GM19238 (cell line): ENCODE data around the gene TNFRSF13B.
"Not testable (repeated sequence)": the region's sequence is repeated elsewhere in the genome, so short reads cannot be mapped to it uniquely, and the experiment has no call there.

Experiments used
- DNase-seq: peaks from one replicate; pipeline ENCODE4 v3.0.0; 2011; ENCODE audit warnings: low spot score; ENCODE audit not compliant: insufficient read length

TNFRSF13B gene

DNA sequence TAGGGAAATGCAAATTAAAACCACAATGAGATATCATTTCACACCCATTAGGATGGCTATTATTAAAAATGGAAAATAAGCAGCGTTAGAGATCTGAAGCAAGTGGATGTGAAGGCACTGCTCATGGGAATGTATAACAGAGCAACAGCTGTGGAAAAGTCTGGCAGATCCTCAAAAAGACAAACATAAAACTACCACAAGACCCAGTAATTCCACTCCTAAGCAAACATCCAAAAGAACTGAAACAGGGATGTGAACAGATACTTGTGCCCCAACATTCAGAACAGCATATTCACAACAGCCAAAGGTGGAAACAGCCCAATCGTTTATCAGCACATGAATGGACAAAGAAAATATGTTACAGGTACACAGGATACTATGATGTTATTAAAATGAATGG is 10.9 kb downstream of the TNFRSF13B start:
- not testable (repeated sequence) for DNase-seq

- not testable (repeated sequence) for DNase-seq
These were observed 16.9 kb downstream of the TNFRSF13B start for GRCh38 chr17:16955011-16955410.

GRCh38 chr17:16954521-16954920 is 17.4 kb downstream of the TNFRSF13B start:
- no peak for DNase-seq

GRCh38 chr17:16953841-16954240 is 18.1 kb downstream of the TNFRSF13B start:
- no peak for DNase-seq

DNA sequence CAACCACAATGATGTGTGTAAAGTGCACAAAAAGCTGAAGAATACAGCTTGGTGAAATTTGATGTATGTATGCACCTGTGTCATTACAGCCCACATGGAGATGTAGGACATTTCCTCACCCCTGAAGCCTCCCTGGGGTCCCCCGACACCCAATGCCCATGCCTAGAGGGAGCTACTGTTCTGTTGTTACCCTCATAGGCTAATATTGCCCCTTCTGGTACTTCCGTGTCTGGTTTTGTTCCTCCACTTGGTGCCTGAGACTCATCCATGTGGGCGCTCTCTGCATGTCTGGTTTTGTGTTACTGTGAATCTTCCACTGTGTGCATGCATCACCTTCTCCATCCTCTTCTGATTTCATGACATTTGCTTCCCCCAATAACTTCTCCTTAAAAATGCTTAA is 18.6 kb downstream of the TNFRSF13B start:
- no peak for DNase-seq

DNA sequence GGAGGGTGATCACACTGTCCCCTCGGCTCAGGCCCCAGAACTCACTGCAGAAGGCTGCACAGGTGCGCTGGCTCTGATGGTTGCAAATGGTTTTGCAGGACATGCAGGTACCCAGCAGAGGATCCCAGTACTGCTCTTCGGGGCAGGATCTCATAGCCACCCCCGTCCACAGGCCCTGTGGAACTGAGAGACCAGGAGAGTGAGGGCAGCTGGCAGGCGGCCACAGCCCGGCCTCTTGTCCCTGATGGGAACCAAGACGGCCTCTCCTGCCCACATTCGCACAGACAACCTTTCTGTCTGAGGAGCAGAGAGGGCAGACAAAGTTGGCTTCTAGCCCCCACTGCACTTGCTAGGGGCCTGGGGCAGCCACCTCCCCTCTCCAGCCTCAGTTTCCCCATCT is 19.5 kb downstream of the TNFRSF13B start:
- DNase-seq: no peak

GRCh38 chr17:16950488-16950887 is 21.4 kb downstream of the TNFRSF13B start:
- no peak for DNase-seq

DNA sequence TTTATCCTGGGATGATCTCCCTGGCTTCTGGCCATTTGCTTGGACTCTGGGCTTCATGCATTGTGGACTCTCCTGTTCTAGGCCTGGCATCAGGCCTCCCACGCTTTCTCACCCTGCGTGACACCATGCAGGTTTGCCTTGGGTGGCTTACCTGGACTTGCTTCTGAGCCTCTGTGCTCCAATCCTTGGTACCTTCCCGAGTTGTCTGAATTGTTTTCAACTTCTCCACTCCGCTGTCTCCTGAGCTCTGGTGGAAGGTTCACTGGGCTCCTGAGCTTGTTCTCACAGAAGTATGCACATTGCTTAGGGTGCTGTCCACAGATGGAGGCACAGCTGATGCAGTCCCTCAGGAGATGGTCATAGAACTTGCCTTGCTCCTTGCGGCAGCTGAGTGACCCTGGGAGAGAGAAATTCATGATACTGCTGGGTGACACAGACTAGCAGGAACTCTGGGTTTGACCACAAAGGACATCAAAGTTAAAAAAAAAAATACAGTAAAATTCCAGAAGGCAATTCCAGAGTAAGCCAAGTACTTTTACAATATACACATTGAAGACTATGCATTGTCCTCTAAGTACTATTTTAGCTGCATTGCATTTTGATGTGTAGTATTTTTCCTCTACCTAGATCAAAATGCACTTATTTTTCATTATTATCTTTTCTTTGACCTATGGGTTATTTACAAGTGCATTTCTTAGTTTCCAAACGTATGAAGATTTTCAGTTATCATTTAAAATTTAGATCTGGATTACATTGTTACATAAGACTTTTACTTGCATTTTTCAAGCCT is 23.1 kb downstream of the TNFRSF13B start:
- DNase-seq: no peak

GRCh38 chr17:16947470-16947869 is 24.4 kb downstream of the TNFRSF13B start:
- DNase-seq: no peak

- no peak for DNase-seq
These were observed 26.2 kb downstream of the TNFRSF13B start for GRCh38 chr17:16945663-16946218.

DNA sequence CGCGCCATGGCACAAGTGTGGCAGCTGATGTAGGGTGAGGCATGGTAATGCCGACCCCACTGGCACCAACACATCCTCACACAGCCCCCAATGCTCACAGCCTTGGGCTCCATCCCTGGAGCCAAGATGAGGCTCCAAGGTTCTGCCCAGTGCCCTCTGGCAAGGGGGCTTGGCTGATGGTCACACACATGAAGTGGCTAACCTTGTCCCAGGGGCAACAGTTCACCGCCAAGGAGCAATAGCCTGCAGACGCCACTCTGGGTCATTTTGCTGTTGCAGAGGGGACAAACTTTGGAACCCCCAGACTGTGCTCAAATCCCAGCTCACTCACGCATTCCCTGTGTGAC is 26.8 kb downstream of the TNFRSF13B start:
- no peak for DNase-seq

GRCh38 chr17:16944334-16945135 is 27.4 kb downstream of the TNFRSF13B start:
- no peak for DNase-seq

GRCh38 chr17:16943541-16944333 is 28.2 kb downstream of the TNFRSF13B start:
- DNase-seq: no peak

GRCh38 chr17:16943032-16943352 is 28.9 kb downstream of the TNFRSF13B start:
- no peak for DNase-seq

DNA sequence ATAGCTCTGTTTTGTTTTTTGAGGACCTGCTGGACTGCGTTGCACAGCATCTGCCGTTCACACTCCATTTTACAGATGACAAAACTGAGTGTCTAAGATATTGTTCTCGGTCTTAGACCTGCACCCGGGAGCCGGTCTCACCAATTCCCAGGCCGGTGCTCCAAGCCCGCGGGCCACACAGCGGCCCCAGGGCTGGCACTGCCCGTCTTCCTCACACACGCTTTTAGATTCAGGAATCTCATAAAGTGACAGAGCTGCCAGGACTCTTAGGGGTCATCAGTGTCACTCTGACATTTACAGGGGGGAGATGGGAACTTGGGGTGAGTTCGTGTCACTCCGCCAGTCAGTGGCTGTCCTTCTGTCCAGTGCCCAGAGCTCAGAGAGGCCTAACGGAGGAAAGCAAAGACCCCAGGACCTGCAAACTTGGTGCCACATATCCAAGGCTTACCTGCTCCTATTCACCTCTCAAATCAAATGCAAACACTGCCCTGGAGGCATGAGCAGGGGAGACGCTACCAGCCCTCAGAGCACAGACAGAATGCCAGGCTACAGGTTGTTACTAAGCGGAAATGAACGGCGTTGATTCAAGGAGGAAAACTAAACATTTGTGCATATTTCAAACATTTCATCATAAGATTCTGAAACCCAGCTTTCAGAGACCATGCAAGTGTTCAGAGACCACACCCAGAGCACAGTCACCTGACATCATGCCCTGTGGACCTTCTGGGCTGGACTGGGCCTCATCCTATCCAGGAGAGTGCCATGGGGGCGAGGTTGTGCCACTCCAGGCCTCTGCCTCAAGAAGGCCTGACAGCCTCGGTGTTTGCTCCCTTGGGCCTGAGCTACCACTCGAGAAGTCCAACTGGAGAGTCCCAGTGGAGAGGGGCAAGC is 29.5 kb downstream of the TNFRSF13B start:
- DNase-seq: no peak

GRCh38 chr17:16941072-16942036 is 30.6 kb downstream of the TNFRSF13B start:
- DNase-seq: no peak

DNA sequence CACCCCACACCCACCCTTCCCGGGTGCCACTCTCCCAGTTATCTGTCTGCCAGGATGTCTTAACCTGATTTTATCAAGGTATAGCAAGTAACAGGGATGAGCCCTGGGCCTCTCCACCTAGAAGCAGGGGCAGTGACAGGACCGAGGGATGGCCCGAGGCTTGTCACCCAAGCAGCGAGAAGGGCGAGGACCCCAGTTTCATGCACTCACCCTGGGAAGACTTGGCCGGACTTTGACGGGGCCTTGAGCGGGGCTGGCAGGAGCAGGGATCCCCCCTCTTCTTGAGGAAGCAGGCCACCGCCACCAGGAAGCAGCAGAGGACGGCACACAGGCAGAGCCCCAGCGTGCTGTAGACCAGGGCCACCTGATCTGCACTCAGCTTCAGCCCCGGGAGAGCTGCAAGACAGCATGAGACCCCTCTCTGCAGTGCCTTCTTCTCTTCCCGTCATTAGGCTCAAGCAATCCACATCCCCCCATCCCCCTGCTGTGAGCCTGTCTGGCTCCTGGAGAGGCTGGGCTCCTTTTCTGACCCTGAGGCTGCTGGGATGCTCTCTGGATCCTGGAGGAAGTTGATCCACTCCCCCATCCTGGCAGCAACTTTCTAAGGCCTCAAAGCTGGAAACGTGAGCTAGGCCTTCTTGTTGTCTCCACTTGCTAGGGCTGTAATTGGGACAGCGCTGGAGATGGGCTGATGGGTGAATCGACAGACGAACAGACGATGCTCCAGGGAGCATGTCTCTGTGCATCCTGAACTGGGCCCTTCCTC is 31.6 kb downstream of the TNFRSF13B start:
- DNase-seq: no peak

DNA sequence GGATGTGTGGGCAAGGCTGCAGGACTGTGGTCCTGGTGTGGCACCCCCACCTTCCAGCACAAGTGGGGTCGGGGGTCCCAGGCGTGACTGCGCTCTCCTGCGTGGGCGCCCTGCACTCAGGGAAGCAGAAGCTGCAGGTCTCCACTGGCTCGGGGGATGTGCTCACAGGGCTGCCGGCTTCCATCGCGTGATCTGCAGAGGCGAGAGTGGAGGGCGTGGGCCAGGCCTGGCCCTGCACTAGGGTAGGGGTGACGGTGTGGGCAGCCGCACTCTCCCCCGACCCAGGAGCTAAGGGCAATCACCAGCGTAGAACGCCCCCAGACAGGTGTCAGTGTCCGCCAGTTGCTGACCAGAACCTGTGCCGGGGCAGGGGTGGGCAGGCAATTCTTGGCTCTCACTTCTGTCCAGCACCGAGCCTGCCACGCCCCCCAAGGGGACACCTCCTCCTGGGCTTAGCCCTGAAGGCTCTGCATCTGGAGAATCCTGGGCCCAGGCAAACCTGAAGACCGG is 32.3 kb downstream of the TNFRSF13B start:
- no peak for DNase-seq

GRCh38 chr17:16939208-16939576 is 32.7 kb downstream of the TNFRSF13B start:
- DNase-seq: no peak
